Measurements from ENCODE around the gene CUTA.

CUTA gene

GRCh38 chr6:33421344-33421643 lies 3.4 kb upstream of the CUTA start:
- TF ChIP-seq, protein P1, sequence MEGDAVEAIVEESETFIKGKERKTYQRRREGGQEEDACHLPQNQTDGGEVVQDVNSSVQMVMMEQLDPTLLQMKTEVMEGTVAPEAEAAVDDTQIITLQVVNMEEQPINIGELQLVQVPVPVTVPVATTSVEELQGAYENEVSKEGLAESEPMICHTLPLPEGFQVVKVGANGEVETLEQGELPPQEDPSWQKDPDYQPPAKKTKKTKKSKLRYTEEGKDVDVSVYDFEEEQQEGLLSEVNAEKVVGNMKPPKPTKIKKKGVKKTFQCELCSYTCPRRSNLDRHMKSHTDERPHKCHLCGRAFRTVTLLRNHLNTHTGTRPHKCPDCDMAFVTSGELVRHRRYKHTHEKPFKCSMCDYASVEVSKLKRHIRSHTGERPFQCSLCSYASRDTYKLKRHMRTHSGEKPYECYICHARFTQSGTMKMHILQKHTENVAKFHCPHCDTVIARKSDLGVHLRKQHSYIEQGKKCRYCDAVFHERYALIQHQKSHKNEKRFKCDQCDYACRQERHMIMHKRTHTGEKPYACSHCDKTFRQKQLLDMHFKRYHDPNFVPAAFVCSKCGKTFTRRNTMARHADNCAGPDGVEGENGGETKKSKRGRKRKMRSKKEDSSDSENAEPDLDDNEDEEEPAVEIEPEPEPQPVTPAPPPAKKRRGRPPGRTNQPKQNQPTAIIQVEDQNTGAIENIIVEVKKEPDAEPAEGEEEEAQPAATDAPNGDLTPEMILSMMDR (conservative IDR thresholded peaks at IDR 0.05; ENCODE audit: low read length): no peak
- DNase-seq (ENCODE audit: low read depth): no peak
- no peak overlapping the region; the same call in 1 of the 2 replicates for H3K4me3 ChIP-seq (ENCODE audit: low read length)

DNA sequence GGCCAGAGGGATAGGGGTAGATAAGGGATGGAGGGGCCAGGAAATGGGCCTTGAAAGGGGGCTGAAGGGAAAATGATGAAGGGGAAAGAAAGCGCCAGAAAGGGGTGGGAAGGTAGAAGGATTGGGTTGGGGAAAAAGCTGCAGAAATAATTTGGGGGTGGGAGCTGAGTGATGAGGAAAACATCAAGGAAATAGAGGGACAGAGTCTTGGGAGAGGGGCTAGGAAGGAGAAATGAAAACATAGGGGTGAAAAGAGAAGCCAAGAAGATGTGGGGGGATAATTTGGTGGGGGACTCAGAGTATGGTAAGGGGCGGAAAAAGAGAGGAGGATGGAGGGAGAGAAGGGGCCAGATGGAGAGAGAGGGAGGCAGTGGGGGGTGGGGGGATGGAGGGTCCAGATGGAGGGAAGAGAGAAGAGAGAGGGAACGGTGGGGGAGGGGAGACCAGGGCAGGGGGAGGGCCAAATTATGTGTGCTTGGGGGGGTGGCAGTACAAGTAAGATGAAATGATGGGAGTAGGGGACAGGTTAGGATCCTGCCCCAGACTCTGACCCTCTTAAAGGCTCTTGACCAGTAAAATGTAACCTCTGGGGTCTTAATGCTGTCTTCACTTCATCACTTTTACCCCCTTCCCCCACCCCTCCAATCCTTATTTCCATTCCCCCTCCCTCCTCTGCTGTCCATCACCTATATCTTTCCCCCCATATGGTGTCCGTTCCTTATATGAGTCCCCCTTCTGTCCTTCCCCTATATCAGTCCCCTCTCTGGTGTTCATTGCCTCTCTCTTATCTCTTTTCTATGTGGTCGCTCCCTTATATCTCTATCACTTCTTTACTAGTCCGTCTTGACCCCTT lies 2.8 kb upstream of the CUTA start:
- peak overlapping the region; percentile 65 for H3K4me3 ChIP-seq (ENCODE audit: low read length)
- TF ChIP-seq, protein P1 (conservative IDR thresholded peaks at IDR 0.05; ENCODE audit: low read length): no peak
- DNase-seq (ENCODE audit: low read depth): no peak

GRCh38 chr6:33419580-33420490 lies 1.9 kb upstream of the CUTA start, which contains the start of gene SYNGAP1:
TSS of gene SYNGAP1 (plus strand) at chr6:33420065. CDS start at chr6:33420265, 200 bp downstream.
- H3K4me3 ChIP-seq (ENCODE audit: low read length): peak within 1 kb of the TSS; percentile 65
- DNase-seq (ENCODE audit: low read depth): peak; percentile 67
- TF ChIP-seq, protein P1 (conservative IDR thresholded peaks at IDR 0.05; ENCODE audit: low read length): no peak

DNA sequence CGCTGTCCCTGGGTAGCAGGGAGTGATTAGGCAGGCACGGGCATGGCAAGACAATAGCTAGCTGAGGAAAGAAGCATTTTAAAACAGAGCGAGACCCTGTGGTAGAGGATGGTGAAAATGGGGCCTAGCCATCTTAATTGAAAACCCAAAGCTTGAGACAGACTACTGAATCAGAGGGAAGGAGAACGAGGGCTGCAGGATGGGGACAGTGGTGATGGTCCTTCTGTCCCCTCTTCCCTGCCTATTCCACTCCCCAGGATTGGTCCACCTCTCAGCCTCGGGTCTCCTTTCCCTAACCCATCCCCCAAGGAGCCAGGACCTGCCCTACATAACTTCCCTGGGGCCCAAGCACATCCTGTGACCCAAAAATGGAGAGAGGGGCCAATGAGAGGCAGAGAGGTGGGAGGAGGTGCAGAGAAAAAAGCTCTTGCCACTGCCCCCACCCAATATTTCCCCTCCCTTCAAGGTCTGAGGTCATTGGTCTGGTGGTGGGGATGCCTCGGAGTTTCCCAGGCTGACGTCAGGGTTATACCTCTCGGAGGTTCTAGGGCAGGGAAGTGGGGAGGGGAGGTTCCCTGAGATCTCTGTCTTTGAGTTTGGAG lies 884 bp upstream of the CUTA start:
- peak overlapping the region; percentile 57 for H3K4me3 ChIP-seq (ENCODE audit: low read length)
- DNase-seq (ENCODE audit: low read depth): no peak
- TF ChIP-seq, protein P1 (conservative IDR thresholded peaks at IDR 0.05; ENCODE audit: low read length): no peak

DNA sequence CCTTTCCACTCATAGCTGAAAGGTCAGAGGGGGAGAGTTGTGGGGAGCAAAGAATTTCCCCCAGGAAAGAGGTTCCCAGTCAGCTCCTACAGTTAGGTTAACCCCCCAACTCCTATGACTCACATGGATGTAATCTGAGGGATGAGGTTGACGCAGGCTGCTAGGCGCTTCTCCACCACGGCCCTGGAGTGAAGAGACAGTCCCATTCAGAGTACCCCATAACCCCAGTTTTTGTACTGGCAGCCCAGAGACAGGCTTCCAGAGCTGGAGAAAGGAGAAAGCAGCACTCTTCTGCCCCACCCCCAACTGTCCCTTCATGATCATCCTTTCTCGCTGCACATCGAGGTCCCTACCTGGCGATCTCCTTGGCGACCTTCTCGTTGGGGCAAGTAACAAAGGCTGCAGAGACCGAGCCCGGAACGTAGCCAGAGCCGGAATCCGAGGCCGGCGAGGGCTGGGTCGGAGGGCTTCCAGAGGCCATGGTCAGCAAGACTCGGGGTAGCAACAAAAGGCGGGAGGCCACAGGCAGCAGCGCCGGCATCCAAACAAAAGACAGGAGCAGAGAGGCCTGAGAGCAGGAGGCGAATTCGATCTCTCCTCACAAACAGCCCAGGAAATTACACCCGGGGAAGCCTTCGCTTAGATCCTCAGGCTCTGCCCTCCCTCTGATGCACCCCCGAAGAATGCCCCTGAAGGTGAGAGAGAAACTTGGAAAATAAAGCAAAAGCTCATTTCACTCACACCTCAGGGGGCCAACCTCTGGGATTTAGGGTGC lies 592 bp downstream of the CUTA start:
- peak; percentile 88 for DNase-seq (ENCODE audit: low read depth)
- H3K4me3 ChIP-seq (ENCODE audit: low read length): peak overlapping the region; percentile 90
- TF ChIP-seq, protein P1 (conservative IDR thresholded peaks at IDR 0.05; ENCODE audit: low read length): no peak

DNA sequence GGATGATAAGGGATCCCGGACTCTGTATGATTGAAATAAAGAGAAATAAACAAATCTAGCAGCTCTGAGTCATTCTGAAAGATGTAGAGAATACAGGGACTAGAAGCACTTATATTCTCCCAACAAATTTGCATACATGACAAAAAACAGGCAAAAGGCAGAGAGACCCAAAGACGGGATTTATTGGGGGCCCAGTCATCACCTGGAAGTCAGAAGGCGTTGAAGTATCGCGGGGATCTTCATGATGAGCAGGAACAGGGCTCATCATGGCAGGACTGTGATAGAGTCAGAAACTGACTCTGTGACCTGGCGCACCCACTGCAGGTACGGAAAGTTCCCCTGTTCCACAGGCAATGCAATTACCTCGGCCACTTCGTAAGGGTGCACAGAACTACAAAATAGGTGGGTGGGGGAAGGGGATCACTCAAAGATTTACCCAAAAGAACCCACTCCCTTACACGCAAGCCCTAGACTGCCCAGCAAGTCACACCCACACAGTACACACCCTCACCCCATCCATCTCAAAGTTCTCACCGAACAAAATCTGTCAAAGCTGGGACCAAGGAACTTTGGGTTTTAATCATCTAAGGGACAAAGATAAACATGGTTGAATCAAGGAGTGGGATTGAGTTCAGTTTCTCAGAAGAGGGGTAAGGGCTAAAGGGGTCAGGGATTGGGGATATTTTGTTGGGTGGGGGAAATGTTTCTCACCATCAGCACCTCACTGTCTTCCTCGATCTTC lies 1.4 kb downstream of the CUTA start:
- TF ChIP-seq, protein P1 (conservative IDR thresholded peaks at IDR 0.05; ENCODE audit: low read length): no peak
- DNase-seq (ENCODE audit: low read depth): no peak
- peak overlapping the region; percentile 90 for H3K4me3 ChIP-seq (ENCODE audit: low read length)

Data from AG10803 (cell line).